PFSK-1 (cell line): ENCODE results near the gene MEGF6.

Experiments used
- FOXP2 ChIP-seq: optimal IDR thresholded peaks from 2 replicates; pipeline ENCODE3; 2011; ENCODE audit warnings: borderline replicate concordance, control low read depth, inconsistent platforms; ENCODE audit not compliant: insufficient read depth; ENCODE audit errors: extremely low read length, extremely low read depth
- POLR2AphosphoS5 ChIP-seq: IDR thresholded peaks from 2 replicates; pipeline ENCODE4 v1.6.1; 2012; ENCODE audit warnings: low read depth, mild to moderate bottlenecking, control low read depth, low read length, moderate library complexity
- REST ChIP-seq, 2 experiments: IDR thresholded peaks; 2 replicates each; pipeline versions ENCODE4 v1.6.1 to v1.8.0; 2011 to 2012; ENCODE audit warnings: low read depth in 2 of 2, low read length in 2 of 2, control low read depth in 1 of 2, inconsistent platforms in 1 of 2, mild to moderate bottlenecking in 1 of 2, moderate library complexity in 1 of 2; ENCODE audit not compliant: insufficient read depth in 1 of 2
- SIN3A ChIP-seq: IDR thresholded peaks from 2 replicates; pipeline ENCODE4 v1.6.1; 2012; ENCODE audit warnings: mild to moderate bottlenecking, low read length, moderate library complexity, borderline replicate concordance; ENCODE audit not compliant: insufficient read depth
- TAF1 ChIP-seq: IDR thresholded peaks from 2 replicates; pipeline ENCODE4 v1.6.1; 2012; ENCODE audit warnings: low read length, control low read depth, borderline replicate concordance; ENCODE audit not compliant: insufficient read depth

MEGF6 gene

GRCh38 chr1:3495776-3496745, 115.2 kb downstream of the MEGF6 start:
- TF ChIP-seq TAF1 = no peak
- no peak for TF ChIP-seq FOXP2
- no peak for TF ChIP-seq POLR2AphosphoS5
- TF ChIP-seq REST (IDR thresholded peaks at IDR 0.05; ENCODE audit: insufficient read depth in 1 of 2, low read depth in 2 of 2, low read length in 2 of 2) = no peak
- no peak for TF ChIP-seq SIN3A

- TF ChIP-seq SIN3A (no peak), FOXP2 (no peak), POLR2AphosphoS5 (no peak), REST (IDR thresholded peaks at IDR 0.05; ENCODE audit: insufficient read depth in 1 of 2, low read depth in 2 of 2, low read length in 2 of 2) (no peak), TAF1 (no peak)
Observed at GRCh38 chr1:3494321-3495308, 116.7 kb downstream of the MEGF6 start.

- TF ChIP-seq TAF1 (no peak), SIN3A (no peak), FOXP2 (no peak), POLR2AphosphoS5 (no peak), REST (IDR thresholded peaks at IDR 0.05; ENCODE audit: insufficient read depth in 1 of 2, low read depth in 2 of 2, low read length in 2 of 2) (no peak)
Observed at GRCh38 chr1:3492545-3493246, 118.6 kb downstream of the MEGF6 start.

GRCh38 chr1:3491291-3492246, 119.7 kb downstream of the MEGF6 start:
- no peak for TF ChIP-seq POLR2AphosphoS5
- TF ChIP-seq TAF1 = no peak
- no peak for TF ChIP-seq SIN3A
- no peak for TF ChIP-seq FOXP2
- no peak for TF ChIP-seq REST (IDR thresholded peaks at IDR 0.05; ENCODE audit: insufficient read depth in 1 of 2, low read depth in 2 of 2, low read length in 2 of 2)
